Measurements from ENCODE around the gene L3MBTL4. TPM values are rescaled to one million over a fixed set of nuclear protein-coding genes. Genes with fewer than 3 reads are reported as not detected.
A peak's percentile ranks its signal among the peaks of the same experiment; 100 is the strongest.

Gene L3MBTL4
- 15.9 to 18.5 TPM (median 17.5 TPM) in 3 replicates for total RNA-seq

DNA sequence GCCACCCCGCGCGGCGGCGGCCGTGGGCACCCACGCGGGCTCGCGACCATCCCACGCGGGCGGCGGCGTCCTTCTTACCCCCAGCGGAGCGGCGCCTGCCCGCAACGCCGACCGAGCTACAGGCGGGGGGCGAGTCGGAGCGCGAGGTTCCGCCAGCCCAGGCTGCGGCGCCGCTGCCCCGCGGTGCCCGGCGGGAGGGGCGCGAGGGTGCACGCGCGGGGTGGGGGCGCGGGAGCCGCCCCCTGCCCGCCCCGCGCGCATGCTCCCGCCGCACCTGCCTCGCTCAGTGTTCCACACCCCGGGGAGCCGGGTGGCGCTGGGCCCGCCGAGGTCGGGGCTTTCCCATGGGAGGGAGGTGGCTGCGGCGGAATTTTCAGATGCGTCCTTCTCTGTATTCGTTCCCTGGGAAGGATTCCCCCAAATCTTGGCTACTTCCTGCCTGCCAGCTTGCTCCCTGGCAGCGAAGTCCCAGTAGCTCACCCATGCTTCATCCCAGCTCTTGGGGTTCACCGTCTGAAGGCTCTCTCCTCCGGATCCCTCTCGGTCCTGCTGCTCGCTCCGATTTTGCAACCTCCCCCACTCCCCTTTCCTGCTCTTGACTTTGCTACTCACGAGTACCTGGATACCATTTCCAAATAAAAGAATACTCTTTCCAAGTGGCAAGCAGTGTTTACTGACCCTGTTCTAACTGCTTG lies at the start of gene L3MBTL4:
L3MBTL4 (minus strand) TSS at position 189 of the 695 bp plus-strand sequence. CDS start 103,286 bp downstream, outside the sequence.
- H3K36me3 Mint-ChIP-seq: no peaks in the 10 kb centered on the region
- H3K27ac Mint-ChIP-seq: peak within 1 kb of the TSS; percentile 94
- peak within 1 kb of the TSS; percentile 86 for H3K4me3 Mint-ChIP-seq
- peak; percentile 34 to 67 for DNase-seq (ENCODE audit: low spot score in 2 of 2, unreplicated experiment in 2 of 2)
- peaks cover 43% of the 10 kb centered on the region for H3K27me3 Mint-ChIP-seq (ENCODE audit: low read depth)
- H3K9me3 Mint-ChIP-seq: no peaks in the 10 kb centered on the region
- TF ChIP-seq, protein P1, sequence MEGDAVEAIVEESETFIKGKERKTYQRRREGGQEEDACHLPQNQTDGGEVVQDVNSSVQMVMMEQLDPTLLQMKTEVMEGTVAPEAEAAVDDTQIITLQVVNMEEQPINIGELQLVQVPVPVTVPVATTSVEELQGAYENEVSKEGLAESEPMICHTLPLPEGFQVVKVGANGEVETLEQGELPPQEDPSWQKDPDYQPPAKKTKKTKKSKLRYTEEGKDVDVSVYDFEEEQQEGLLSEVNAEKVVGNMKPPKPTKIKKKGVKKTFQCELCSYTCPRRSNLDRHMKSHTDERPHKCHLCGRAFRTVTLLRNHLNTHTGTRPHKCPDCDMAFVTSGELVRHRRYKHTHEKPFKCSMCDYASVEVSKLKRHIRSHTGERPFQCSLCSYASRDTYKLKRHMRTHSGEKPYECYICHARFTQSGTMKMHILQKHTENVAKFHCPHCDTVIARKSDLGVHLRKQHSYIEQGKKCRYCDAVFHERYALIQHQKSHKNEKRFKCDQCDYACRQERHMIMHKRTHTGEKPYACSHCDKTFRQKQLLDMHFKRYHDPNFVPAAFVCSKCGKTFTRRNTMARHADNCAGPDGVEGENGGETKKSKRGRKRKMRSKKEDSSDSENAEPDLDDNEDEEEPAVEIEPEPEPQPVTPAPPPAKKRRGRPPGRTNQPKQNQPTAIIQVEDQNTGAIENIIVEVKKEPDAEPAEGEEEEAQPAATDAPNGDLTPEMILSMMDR (IDR thresholded peaks at IDR 0.05; ENCODE audit: unreplicated experiment): no peak
- H3K4me1 Mint-ChIP-seq: peaks cover 18% of the 10 kb centered on the region

DNA sequence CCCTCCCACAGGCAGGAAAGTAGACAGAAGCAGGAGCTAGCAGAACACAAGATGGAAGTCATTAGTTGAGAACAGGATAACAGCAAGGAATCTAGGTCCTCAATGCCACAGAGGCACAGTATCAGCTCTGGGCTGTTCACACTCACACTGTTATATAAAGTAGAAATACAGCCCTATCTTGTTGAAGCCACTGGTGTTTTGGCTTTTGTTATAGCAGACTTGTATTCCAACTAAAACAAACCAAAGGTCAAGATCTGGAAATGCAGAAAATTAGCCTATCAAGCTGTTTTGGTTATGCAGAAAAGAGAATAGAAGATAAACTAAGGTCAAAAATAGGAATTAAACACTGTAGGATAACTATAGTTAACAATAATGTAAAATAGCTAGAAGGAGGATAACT lies 37.5 kb upstream of the L3MBTL4 start:
- Mint-ChIP-seq H3K27me3 (ENCODE audit: low read depth) (no peaks in the 10 kb centered on the region), H3K36me3 (no peaks in the 10 kb centered on the region), H3K4me3 (no peak overlapping the region), H3K4me1 (peaks cover 11% of the 10 kb centered on the region), H3K9me3 (no peaks in the 10 kb centered on the region), H3K27ac (no peak overlapping the region)
- DNase-seq (ENCODE audit: low spot score in 2 of 2, unreplicated experiment in 2 of 2): no peak
- TF ChIP-seq, protein P1 (IDR thresholded peaks at IDR 0.05; ENCODE audit: unreplicated experiment): no peak

DNA sequence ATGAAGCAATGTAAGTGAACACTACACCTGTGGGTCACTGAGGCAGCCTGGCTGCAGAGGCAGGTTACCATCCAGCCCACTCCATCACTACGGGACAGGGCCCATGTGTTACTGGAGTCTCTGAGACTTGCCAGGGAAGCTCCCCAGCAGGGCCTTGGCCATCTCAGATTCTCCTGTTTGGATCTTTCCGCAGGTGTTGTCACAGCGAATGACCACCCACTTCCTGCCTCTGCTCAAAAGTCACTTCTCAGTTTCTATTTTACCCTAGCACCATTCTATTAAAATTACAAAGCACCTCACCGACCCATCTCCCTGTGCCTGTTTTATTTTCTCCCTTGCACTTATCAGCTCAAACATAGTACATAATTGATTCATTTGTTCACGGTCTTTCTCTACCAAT lies 34.5 kb upstream of the L3MBTL4 start:
- Mint-ChIP-seq H3K27me3 (ENCODE audit: low read depth) (no peaks in the 10 kb centered on the region), H3K4me1 (peaks cover 12% of the 10 kb centered on the region), H3K27ac (no peak overlapping the region), H3K9me3 (no peaks in the 10 kb centered on the region), H3K4me3 (no peak overlapping the region), H3K36me3 (no peaks in the 10 kb centered on the region)
- no peak for DNase-seq (ENCODE audit: low spot score in 2 of 2, unreplicated experiment in 2 of 2)
- TF ChIP-seq, protein P1 (IDR thresholded peaks at IDR 0.05; ENCODE audit: unreplicated experiment): no peak

DNA sequence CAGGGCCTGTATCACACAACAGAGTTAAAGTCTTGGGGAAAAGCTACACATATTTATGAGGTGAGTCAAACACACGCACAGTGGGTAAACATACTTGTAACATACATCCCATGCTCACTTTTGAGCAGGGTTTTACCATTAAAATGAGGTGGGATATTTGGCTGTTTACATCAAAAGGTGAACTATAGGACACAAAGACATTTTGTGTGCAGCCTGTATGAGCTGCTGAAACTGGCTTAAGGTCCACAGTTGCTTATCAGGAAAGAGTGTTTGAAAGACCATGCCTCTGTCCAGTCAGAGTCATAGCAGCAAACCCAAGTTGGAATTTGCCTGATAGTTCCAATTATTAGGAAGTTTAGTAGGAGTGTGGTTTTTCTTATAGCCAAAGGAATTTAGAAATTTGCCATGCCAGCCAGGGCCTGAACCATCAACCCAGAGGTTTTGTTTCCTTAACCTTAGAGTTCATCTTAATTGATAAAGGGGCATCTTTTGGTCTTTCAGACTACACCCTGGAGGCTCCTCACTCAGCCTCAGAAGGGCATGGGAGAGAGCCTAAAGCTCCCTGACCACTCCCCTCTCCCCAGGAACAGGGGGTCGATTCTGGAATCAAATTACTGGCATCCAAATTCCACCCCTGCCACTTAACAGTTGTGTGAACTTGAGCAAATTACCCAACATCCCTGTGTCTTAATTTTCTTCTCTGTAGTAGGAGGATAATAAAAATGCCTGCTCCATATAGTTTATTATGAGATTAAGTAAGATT lies 29.9 kb upstream of the L3MBTL4 start:
- Mint-ChIP-seq H3K27me3 (ENCODE audit: low read depth) (no peaks in the 10 kb centered on the region), H3K36me3 (no peaks in the 10 kb centered on the region), H3K9me3 (no peaks in the 10 kb centered on the region), H3K27ac (no peak overlapping the region), H3K4me1 (peaks cover 22% of the 10 kb centered on the region), H3K4me3 (no peak overlapping the region)
- DNase-seq (ENCODE audit: low spot score in 2 of 2, unreplicated experiment in 2 of 2): no peak
- TF ChIP-seq, protein P1 (IDR thresholded peaks at IDR 0.05; ENCODE audit: unreplicated experiment): no peak

DNA sequence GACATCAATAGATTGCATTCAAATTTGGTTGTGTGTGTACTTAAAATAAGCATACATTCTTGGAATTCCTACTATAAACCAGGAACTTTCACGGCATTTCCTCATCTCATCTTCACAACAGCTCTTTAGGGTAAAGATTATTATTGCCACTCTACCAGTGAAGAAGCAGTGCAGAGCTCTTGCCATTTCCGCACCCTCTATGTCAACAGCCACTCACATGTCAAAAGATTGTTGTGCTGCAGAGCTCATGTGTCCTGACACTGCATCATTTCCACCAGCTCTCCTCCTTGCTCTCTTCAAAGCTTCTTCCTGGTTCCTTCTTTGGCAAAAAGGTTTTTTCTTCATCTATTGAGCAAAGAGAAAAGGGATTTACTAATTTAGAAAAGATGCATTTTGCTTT lies 26.5 kb upstream of the L3MBTL4 start:
- H3K36me3 Mint-ChIP-seq: no peaks in the 10 kb centered on the region
- no peak overlapping the region for H3K4me3 Mint-ChIP-seq
- H3K27me3 Mint-ChIP-seq (ENCODE audit: low read depth): no peaks in the 10 kb centered on the region
- TF ChIP-seq, protein P1 (IDR thresholded peaks at IDR 0.05; ENCODE audit: unreplicated experiment): no peak
- no peak overlapping the region for H3K27ac Mint-ChIP-seq
- peaks cover 10% of the 10 kb centered on the region for H3K4me1 Mint-ChIP-seq
- no peaks in the 10 kb centered on the region for H3K9me3 Mint-ChIP-seq
- no peak for DNase-seq (ENCODE audit: low spot score in 2 of 2, unreplicated experiment in 2 of 2)
